ENCODE measurements around the gene VWA8.

Gene VWA8

GRCh38 chr13:41603917-41604316 is 357.0 kb downstream of the VWA8 start:
- TF ChIP-seq CTCF (IDR thresholded peaks at IDR 0.05; ENCODE audit: extremely low read depth, insufficient read depth, missing control alignments), result no peak
- no peak for DNase-seq (ENCODE audit: low spot score)
- in situ Hi-C loops (cut with MboI; ENCODE audit: low pct_unique_long_range_greater_than_20kb, low sequenced_read_pairs, unreplicated experiment), result no loop called here

GRCh38 chr13:41601718-41602445 is 359.0 kb downstream of the VWA8 start:
- TF ChIP-seq CTCF (IDR thresholded peaks at IDR 0.05; ENCODE audit: extremely low read depth, insufficient read depth, missing control alignments), result no peak
- DNase-seq (ENCODE audit: low spot score), result no peak
- in situ Hi-C loops (cut with MboI; ENCODE audit: low pct_unique_long_range_greater_than_20kb, low sequenced_read_pairs, unreplicated experiment), result no loop called here

- no peak for TF ChIP-seq CTCF (IDR thresholded peaks at IDR 0.05; ENCODE audit: extremely low read depth, insufficient read depth, missing control alignments)
Observed at GRCh38 chr13:41599619-41600018, 361.3 kb downstream of the VWA8 start.

GRCh38 chr13:41597348-41598041 is 363.4 kb downstream of the VWA8 start:
- in situ Hi-C loops (cut with MboI; ENCODE audit: low pct_unique_long_range_greater_than_20kb, low sequenced_read_pairs, unreplicated experiment), result no loop called here
- no peak for DNase-seq (ENCODE audit: low spot score)
- TF ChIP-seq CTCF (IDR thresholded peaks at IDR 0.05; ENCODE audit: extremely low read depth, insufficient read depth, missing control alignments), result no peak

More at GRCh38 chr13:41599619-41600018, 361.3 kb downstream of the VWA8 start:
- in situ Hi-C loops (cut with MboI; ENCODE audit: low pct_unique_long_range_greater_than_20kb, low sequenced_read_pairs, unreplicated experiment), result no loop called here
- no peak for DNase-seq (ENCODE audit: low spot score)

GRCh38 chr13:41596190-41596589 is 364.7 kb downstream of the VWA8 start:
- in situ Hi-C loops (cut with MboI; ENCODE audit: low pct_unique_long_range_greater_than_20kb, low sequenced_read_pairs, unreplicated experiment), result no loop called here
- no peak for DNase-seq (ENCODE audit: low spot score)
- TF ChIP-seq CTCF (IDR thresholded peaks at IDR 0.05; ENCODE audit: extremely low read depth, insufficient read depth, missing control alignments), result no peak

- no peak for DNase-seq (ENCODE audit: low spot score)
- in situ Hi-C loops (cut with MboI; ENCODE audit: low pct_unique_long_range_greater_than_20kb, low sequenced_read_pairs, unreplicated experiment), result no loop called here
- no peak for TF ChIP-seq CTCF (IDR thresholded peaks at IDR 0.05; ENCODE audit: extremely low read depth, insufficient read depth, missing control alignments)
Observed at GRCh38 chr13:41595298-41595697, 365.6 kb downstream of the VWA8 start.
